ENCODE data around the gene DPH2.

DPH2 gene

DNA sequence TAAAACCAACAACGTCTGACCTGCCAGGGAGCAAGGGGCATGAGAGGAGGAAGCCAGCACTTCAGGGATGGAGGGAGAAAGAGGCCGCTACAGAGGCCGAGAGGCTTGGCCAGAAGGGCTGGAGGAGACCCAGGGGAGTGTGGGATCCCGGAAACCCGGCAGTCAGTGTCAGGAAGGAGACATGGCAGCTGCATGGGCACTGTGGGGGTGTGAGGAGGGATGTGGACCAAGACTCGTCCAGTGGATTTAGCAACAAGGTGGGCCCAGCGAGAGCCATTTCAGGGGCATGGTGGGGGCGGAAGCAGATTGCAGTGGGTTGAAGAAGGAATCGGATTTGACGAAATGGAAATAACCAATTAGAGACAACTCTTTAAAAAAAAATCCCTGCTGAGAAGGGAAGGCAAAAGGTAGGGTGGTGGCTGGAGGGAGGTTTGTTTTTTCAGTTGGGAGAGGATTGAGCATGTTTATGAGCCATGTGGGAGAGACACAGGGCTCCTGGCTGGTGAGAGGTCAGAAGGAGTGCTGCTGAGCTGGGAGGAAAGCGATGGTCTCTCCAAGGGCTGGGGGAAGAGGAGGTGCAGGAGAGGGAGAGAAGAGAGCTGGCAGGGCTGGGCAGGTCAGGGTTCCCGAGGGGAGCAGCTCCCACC is 13.6 kb downstream of the DPH2 start:
- DNase-seq (ENCODE audit: low spot score): no peak

DNA sequence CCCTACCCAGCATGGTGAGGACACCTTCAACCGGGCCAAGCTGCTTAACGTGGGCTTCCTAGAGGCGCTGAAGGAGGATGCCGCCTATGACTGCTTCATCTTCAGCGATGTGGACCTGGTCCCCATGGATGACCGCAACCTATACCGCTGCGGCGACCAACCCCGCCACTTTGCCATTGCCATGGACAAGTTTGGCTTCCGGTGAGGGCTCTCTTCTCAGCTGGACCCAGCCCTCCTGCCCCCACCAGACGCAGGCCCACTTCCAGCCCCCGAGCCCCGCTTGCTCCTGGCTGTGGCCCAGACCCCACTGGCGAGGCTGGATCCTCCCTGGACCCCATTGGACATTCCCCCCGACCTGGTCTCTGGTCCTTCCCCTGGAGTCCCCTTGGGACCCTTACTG is 15.0 kb downstream of the DPH2 start:
- no peak for DNase-seq (ENCODE audit: low spot score)

DNA sequence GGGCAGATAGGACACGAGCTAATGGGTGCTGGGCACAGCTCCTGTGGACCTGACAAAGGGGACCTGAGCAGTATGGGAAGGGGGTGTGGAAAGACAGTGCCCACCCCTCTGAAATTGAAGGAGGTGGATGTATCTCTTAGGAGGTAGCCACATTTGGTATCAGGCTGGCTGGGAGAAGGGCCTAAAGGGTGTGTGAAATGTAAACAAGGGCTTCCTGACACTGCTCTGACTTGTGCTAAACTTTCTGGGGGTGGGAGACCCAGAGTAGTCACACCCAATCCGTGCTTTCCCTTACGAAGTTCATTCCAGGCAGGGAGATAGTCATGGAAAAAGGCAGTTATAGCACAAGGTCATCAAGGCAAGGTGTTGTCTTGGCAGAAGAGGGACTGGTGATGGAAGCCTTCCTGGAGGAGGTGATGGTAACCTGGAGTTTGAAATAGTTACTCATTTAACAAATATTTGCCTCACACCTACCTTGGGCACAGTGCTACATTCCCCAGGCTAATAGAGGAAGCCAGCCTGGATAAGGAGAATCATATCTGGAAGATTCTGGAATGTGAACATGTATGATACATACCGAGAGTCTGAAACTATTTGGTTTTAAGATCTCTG is 16.3 kb downstream of the DPH2 start:
- DNase-seq (ENCODE audit: low spot score): no peak

DNA sequence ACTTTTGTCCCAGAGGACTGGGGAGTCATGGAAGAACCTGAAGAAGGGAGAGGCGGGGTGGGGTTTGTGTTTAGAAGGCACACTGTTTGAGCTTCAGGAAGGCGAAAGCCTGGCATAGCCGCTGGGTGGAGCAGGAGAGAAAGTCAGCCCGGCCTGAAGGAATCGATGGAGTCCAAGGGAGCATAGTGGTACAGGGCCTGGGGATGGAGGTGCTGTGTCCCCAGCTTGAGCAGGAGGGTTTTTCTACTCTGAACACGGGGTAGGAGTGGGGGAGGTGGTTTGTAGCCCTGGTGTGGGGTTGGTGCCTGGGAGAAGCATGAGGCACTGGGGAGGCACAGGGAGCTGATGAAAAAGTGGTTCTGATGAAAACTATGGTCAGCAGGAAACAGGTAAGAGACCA is 16.9 kb downstream of the DPH2 start:
- DNase-seq (ENCODE audit: low spot score): no peak

GRCh38 chr1:43987159-43987902 is 17.5 kb downstream of the DPH2 start:
- DNase-seq (ENCODE audit: low spot score): no peak

DNA sequence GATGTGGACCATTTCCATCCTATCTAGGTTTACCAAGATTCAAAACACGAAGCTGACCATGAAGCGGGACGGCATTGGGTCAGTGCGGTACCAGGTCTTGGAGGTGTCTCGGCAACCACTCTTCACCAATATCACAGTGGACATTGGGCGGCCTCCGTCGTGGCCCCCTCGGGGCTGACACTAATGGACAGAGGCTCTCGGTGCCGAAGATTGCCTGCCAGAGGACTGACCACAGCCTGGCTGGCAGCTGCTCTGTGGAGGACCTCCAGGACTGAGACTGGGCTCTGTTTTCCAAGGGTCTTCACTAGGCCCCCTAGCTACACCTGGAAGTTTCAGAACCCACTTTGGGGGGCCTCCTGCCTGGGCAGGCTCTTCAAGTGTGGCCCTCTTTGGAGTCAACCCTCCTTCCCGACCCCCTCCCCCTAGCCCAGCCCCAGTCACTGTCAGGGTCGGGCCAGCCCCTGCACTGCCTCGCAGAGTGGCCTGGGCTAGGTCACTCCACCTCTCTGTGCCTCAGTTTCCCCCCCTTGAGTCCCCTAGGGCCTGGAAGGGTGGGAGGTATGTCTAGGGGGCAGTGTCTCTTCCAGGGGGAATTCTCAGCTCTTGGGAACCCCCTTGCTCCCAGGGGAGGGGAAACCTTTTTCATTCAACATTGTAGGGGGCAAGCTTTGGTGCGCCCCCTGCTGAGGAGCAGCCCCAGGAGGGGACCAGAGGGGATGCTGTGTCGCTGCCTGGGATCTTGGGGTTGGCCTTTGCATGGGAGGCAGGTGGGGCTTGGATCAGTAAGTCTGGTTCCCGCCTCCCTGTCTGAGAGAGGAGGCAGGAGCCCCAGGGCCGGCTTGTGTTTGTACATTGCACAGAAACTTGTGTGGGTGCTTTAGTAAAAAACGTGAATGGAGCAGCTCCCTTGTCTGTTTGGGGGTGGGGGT is 20.7 kb downstream of the DPH2 start:
- no peak for DNase-seq (ENCODE audit: low spot score)

- no peak for DNase-seq (ENCODE audit: low spot score)
Observed at GRCh38 chr1:43991200-43991475, 21.3 kb downstream of the DPH2 start.

DNA sequence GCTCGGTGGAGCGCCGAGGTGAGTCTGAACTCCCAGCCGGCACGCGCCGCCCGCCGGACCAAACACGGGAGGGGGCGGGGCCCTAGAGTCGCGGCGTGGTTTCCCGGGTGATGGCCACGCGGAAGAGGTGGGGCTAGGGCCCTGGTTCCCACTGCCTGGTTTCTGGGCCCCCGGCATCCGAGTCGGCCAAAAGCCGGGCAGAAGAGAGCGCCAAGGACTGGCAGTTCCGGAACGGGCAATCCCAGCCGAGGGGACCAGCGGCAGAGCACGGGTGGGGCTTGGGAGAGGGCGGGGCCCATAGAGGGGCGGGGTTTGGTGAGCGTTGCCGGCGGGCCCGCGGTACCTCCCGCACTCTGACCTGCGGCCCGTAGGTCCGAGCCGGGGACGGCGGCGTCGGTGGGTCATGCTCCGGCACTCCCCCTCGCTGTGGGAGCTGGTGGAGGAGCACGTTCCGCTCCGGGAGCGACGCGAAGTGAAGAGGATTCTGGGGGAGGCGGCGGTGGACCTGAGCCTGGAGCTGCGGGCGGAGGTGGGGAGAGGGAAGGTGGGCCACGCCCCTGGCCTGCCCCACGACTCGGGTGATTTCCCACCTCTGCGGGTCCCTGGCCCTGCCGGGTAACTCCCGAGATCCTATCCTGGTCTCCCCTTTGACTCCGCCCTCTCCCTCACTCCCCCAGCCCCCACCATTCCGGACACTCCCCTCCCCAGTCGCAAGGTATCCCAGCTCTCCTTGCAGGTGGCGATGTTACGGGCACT is 21.8 kb downstream of the DPH2 start, which contains the start of gene CCDC24:
CCDC24 (plus strand) TSS at position 124 of the 756 bp plus-strand sequence; CDS start at position 404, 280 bp downstream.
- peak; percentile 84 for DNase-seq (ENCODE audit: low spot score)

GRCh38 chr1:43992232-43992995 is 22.6 kb downstream of the DPH2 start:
- no peak for DNase-seq (ENCODE audit: low spot score)

DNA sequence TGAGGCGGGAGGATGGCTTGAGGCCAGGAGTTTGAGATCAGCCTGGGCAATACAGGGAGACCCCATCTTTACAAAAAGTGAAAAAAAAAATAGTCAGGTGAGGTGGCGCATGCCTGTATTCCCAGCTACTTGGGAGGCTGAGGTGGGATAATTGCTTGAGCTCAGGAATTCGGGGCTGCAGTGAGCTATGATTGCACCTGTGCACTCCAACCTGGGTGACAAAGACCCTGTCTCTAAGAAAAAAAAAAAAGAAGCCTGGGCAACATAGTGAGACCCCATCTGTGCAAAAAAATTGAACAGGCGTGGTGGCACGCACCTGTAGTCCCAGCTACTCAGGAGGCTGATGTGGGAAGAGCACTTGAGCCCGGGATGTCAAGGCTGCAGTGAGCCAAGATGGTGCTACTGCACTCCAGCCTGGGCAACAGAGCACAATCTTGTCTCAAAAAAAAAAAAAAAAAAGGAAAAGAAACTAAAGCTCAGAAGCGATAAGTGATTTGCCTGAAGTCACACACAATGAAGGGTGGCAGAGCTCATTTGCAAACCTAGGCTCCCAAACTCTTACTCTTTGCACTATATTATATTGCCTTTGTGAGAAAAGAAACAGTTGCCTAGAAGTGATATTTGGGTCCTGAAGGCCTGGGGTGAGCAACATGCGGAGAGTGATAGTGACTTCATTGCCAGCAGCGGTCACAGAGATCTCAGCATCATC is 23.6 kb downstream of the DPH2 start:
- DNase-seq (ENCODE audit: low spot score): no peak

- no peak for DNase-seq (ENCODE audit: low spot score)
Observed at GRCh38 chr1:43994071-43994470, 24.3 kb downstream of the DPH2 start.

DNA sequence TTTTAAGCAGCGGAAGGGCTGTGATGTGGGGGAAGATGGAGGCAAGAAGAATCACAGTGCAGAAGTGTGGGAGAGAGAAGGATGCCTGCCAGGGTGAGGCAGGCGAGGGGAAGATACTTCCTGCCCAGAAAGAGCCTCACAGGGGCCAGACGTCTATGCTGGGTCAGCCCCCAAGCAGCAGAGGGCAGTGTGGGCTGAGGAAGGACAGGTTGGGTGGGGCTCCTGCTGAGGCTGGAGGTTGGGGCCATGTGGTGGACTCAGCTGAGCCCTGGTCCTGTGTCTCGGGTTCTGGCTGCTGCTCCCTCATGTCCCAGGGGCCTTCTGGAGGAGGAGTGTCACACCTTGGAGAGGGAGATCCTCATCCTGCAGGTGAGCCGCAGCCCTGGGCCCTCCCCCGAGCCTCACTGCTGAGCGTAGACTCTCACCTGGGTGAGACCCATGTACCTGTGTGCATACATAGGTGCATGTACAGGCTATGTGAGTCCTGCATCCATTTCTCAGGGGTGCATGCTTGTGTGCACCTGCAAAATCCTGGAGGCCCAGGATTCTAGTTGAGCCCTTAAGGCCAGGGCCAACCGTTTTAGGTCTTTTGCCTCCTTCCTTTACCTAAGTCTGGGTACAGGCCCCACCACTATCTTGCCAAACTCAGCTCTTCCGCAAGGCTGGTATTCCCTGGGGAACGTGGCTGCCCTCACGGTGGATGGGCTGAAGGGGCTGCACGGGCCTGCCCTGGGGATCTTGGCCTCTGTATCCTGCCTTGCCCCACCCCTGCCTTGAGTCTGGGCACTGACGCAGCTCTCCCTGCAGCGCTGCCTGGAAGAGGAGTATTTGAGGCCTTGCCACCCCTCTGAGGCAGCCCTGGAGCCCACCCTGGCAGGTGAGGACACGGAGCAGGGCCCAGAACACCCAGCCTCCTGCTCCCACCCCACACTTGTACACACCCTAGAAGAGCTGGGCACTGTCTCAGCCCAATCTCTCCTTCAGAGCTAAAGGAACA is 25.3 kb downstream of the DPH2 start:
- DNase-seq (ENCODE audit: low spot score): peak; percentile 64

GRCh38 chr1:43995984-43996732 is 26.3 kb downstream of the DPH2 start:
- no peak for DNase-seq (ENCODE audit: low spot score)

DNA sequence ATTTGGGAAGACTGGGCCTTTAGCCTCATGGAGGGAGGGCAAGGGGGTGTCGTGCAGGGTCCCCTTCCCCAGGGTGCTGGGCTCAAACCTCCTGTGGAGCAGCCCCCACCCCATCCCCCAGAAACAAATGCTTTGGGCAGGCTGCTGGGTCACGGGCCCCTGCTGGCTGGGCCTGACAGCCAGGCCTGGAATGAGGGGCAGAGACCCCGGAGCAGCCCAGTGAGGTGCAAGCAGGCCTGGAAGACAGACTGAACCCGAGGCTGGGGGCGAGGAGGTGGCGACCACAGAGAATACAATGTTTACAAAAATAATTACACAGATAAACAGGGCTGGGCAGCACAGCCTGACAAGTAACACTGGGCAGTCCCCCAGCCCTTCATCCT is 26.9 kb downstream of the DPH2 start:
- no peak for DNase-seq (ENCODE audit: low spot score)

DNA sequence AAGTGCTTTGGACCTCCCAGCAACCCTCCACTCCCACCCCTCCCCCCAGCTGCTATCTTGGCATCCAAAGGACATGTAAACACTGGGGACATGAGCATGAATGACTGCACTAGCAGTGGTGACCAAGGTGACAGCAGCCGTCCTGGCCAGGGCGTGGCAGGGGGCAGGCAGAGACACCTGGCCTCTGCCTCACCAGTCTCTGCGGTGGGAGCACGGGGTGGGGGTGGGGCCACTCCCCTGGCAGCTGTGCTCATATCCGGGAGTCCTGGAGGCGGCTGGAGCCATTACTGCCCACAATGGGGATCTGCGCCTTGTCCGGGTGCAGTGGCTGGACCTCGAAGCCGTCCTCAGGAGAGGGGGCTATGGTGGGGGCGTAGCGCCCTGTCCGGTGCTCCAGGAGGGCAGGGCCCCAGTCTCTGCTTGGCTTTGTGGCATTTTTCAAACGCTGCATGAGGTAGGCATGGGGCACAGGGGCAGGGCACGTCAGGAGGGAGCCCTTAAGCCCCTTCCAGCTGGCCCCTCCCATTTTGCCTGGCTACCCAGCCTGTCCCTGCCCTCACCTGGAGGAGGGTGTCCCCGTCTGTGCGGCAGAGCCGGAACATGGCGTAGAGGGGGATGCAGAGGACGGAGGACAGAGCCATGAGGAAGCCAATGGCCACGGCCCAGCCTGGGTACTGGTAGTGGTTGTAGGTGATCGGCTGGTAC is 27.6 kb downstream of the DPH2 start:
- DNase-seq (ENCODE audit: low spot score): no peak

DNA sequence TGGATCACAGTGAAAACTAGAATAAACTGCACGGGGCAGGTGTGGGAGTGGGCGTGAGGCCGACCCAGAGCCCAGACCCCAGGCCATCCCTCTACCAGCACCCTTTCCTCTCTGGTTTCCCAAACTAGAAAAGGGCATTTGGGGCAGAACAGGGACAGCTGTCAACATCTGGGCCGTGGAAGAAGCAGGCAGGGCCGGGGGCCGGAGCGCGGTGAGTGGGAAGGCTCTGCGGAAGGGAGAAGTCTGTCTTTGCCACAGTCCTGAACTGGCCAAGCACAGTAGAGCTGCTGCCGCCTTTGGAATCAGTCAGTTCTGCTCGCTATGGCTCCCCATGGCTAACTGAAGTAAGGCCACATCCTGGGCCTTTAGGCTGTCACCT is 28.2 kb downstream of the DPH2 start:
- DNase-seq (ENCODE audit: low spot score): no peak

DNA sequence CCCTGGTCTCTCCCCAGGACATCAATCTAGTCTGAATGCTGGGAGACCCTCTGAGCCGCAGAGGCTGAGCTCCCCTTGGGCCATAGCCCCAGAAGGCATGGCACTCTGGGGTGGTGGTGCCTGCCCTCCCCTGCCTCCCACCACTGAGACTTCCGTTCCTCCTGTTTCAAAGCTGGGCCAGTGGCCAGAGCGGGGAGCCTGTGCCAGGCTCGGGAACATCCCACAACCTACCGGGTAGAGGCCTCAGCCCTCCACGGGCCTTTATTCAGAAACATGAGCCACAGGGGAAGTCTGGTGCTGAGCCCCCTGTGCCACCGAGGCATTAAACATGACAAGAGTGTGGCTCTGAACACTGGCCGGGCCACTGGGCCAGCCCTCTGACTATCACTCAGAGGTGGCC is 29.6 kb downstream of the DPH2 start:
- DNase-seq (ENCODE audit: low spot score): no peak

Measured in D341Med (cell line).